Measurements from ENCODE around the gene ACTBL2.
A peak's percentile ranks its signal among the peaks of the same experiment; 100 is the strongest.
"Not testable (repeated sequence)": the region's sequence is repeated elsewhere in the genome, so short reads cannot be mapped to it uniquely, and the experiment has no call there.

The ACTBL2 gene

GRCh38 chr5:57482671-57483106, at the start of gene ACTBL2:
Gene ACTBL2 (minus strand): TSS chr5:57482811. CDS start chr5:57482707, 104 bp downstream.
- DNase-seq (ENCODE audit: low read depth, low spot score): peak; percentile 91

- DNase-seq (ENCODE audit: low read depth, low spot score): no peak
Measured at GRCh38 chr5:57531333-57531732, 48.7 kb upstream of the ACTBL2 start.

DNA sequence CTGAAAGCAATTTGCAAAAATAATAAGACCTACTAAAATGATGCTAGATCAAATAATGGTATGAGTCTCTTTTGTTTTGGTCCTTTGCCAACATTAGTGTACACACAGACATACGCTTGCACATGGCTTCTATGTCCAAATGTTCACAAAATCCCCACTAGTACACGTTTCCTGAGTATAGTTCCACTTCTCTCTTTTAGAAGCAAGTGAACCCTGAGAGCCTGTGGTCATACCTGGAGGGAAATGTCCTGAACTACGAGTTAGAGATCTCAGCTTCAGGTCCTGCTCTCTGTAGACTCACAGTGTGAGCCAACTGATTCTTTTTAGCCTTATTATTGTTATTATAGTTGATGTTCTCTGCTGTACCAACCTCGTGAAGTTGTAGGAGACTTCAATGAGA, 47.3 kb upstream of the ACTBL2 start:
- DNase-seq (ENCODE audit: low read depth, low spot score): no peak

DNA sequence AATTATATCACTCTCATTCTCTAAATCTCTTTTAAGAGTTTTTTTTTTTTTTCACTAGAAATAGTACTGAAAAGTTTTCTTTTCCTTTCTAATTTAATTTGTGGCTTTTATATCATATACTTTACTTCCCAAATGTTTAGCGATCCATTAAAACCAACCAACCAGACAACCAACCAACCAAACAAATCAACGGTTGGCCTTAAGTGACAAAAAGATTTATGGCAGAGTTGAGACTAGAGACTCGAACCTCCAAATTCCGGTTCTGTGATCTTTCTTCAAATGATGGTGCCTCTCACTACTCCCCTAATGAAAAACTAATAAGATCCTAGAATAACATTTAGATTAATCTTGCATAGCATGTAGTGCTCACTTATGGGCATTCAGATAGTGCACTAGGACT, 45.3 kb upstream of the ACTBL2 start:
- DNase-seq (ENCODE audit: low read depth, low spot score): no peak

DNA sequence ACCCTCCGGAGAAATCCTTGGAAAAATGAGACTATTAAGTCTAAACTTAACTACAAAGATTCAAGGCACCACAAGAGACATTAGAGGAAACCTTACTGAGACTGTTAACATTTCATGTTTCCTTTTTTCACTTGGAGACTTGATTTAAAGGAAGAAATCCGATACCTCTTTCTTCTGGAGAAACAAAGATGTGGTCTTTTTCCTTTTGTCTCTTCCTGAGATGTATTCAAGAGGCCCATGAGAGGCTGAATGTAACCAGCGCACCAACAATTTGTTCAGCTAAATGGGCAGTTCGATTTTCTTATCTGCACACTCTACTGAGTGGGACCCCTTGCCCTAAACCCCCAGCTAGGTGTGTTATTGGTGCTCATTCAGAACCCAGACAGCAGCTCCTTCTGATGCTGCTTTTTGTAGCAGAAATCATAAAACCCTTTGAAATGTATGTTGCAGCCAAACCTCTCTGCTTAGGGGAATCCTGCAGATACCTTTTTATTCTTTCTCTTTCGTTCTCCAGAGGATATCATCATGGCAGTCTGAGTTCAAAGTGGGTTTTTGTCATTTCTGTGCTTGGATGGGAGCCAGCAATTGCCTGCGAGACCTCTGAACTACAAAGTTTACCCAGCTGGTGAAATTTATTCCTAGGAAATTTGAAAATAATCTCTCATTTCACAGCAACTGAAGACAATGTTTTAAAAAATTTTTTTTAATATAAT, 41.9 kb upstream of the ACTBL2 start:
- no peak for DNase-seq (ENCODE audit: low read depth, low spot score)

GRCh38 chr5:57522477-57522876, 39.9 kb upstream of the ACTBL2 start:
- DNase-seq (ENCODE audit: low read depth, low spot score): not testable (repeated sequence)

GRCh38 chr5:57518415-57518814, 35.8 kb upstream of the ACTBL2 start:
- DNase-seq (ENCODE audit: low read depth, low spot score): not testable (repeated sequence)

- DNase-seq (ENCODE audit: low read depth, low spot score): no peak
Measured at GRCh38 chr5:57517250-57517649, 34.6 kb upstream of the ACTBL2 start.

- no peak for DNase-seq (ENCODE audit: low read depth, low spot score)
Measured at GRCh38 chr5:57513785-57514184, 31.2 kb upstream of the ACTBL2 start.

- DNase-seq (ENCODE audit: low read depth, low spot score): no peak
Measured at GRCh38 chr5:57511321-57511720, 28.7 kb upstream of the ACTBL2 start.

DNA sequence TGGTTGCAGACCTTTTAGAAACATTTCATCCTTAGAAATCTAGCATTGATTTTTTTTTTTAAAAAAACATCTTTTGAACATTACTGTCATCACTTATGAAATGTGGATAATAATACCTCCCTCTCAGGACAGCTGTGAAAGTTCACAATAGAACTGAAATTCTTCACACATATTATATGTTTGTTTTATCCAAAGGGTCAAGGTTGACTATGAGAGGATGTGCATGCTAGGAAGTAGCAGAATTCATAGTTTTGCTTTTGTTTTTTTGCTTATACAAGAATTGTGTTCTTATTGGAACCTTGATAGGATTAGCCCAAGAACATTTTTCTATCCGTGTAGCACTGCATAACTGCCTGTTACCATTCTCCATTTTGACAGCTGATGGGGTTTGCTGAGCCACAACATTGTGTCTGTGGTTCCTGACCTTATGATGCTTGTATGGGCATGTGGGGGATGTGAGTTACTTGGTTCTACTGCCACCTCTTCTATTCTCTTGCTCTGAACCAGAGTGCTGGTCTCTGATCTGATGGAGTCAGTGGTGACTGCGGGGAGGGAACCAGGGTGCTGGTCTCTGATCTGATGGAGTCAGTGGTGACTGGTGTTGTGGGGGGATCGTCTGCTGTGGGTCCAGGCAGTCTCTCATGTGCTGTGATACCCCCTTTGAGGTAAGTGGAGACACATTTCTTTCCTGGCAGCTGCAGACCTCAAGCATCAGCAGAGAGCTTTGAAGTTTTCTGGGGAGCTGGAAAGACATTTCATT, 27.1 kb upstream of the ACTBL2 start:
- DNase-seq (ENCODE audit: low read depth, low spot score): no peak

- no peak for DNase-seq (ENCODE audit: low read depth, low spot score)
Measured at GRCh38 chr5:57508211-57508610, 25.6 kb upstream of the ACTBL2 start.

DNA sequence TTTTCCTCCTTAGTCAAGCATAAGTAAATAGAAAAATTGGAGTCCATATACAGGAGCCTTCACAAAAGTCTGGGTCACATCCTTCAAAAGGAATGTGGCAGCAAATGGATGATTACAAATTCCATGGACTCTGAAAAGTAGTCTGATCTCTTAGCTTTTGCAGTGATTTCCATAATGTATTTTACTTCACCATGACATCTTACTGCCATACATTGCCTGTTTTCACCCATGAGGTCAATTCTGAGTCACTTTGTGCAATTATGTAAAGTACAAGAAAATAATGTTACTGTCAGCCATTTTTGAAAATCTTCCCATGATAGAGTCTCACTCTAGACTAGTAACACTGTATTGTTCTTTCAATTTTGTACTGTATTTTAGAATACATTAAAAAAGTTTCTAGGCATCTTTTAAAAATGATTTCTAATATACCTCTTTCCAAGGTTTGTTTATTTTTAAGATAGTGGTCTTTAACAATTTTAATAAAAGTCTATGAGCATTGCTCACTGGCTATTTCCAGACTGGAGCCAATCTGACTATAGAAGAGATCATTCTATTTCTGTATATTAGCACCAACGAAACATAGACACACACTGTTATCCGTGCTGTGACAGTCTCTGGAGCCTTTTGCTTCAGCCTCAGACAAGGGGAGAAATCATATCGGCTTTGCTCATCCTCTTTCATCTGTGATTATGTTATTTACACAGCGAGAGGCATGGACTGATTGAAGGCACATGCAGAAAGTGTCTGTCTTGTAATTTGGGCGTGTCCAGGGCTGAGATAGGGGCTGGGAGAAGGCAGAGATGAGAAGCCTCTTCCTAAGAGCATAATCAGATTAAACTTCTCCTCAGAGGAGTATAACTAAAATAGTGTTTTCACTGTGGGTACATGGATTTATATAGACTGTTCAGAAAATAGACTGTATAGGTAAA, 22.9 kb upstream of the ACTBL2 start:
- DNase-seq (ENCODE audit: low read depth, low spot score): no peak

DNA sequence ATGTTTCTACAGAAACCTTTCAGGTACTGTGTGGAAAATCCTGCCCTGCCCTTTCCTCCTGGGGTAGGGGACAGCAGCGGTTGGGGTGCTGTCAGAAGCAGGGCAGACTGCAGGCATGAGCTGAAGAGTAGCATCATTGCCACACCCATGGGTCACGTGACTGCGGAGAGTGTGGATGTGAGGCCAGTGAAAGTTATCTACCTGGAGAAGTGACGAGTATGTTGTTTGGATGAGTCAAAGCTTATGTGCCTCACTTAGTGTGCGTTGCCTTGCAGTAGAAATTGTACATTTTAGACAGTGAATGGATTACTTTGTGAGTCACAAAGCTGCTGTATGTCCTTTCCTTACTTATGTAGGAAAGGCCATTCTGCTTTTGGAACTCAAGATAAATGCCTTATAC, 21.7 kb upstream of the ACTBL2 start:
- peak; percentile 22 for DNase-seq (ENCODE audit: low read depth, low spot score)

DNA sequence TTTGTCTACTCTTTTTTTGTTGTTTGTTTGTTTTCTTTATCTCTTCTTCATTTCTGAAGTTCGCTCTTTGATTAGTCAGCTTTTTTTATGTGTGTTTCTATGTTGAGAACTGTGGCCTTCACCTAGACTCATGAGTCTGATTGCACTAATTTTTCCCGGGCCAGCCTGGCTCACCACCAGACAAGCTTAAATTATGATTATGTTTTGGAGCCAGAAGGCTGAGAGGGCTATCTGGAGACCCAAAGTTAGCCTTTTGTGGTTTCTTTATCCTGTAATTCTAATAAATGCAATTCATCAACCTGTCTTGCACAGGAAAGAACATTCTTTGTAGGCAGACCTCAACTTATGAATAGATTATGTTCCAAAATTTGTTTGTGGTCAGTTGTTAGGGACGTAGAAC, 20.8 kb upstream of the ACTBL2 start:
- peak; percentile 88 for DNase-seq (ENCODE audit: low read depth, low spot score)

DNA sequence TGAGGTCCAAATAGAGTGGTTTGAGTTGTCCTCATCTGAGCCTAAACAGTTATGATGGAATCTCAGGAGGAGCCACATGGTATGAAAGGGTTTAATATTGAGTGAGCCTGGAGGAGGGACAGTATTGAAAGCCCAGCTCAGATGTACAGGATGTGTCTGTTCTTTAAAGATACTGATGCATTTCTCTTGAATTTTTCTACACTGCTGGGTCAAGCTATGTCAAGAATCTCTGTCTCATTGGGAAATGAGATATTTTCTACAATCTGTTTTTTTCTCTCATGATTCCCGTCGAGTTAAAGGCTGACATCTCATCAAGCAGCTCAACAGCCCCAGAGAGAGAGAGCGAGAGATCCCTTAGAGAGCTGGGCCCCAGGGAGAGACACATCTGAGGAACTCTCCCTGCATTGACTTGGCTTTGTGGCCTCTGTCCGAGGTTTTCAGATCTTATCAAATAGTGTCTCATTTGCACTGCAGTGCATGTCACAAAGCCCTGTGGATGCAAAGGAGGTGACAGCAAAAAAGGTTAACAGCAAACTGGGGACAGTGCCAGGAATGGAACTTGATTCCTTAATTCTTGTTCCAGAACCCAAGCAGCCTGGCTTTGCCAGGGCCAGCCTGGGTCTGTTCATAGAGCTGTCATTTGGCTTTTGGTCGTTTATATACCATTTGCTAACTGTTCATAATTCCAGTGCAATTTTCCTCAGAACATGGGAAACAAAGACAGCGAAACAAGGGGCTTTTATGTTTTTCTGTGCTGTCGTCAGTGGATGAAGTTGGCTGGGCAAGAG, 19.0 kb upstream of the ACTBL2 start:
- DNase-seq (ENCODE audit: low read depth, low spot score): peak; percentile 42

GRCh38 chr5:57499262-57500050, 16.8 kb upstream of the ACTBL2 start:
- DNase-seq (ENCODE audit: low read depth, low spot score): peak; percentile 87

GRCh38 chr5:57497733-57498132, 15.1 kb upstream of the ACTBL2 start:
- DNase-seq (ENCODE audit: low read depth, low spot score): no peak

- DNase-seq (ENCODE audit: low read depth, low spot score): no peak
Measured at GRCh38 chr5:57495285-57496086, 12.9 kb upstream of the ACTBL2 start.
